Measurements from ENCODE around the gene ITIH4. TPM values are rescaled to one million over a fixed set of nuclear protein-coding genes. Genes with fewer than 3 reads are reported as not detected.

Gene ITIH4
- polyA plus RNA-seq (ENCODE audit: insufficient read length in 3 of 3) = 10 to 100 TPM in 2 of 3 donors, 1 to 10 TPM in 1; 5.1 to 14.7 (median 10.2) TPM
- long read RNA-seq, donor 1 = 0 reads
- long read RNA-seq, donor 2 = 0 reads
- long read RNA-seq, donor 3 = 0 reads
- long read RNA-seq, donor 4 = 0 reads
- long read RNA-seq, donor 5 = 0 reads
- long read RNA-seq, donor 6 = 0 reads
- long read RNA-seq, donor 7 = 0 reads
- long read RNA-seq, donor 8, partial matches to known transcripts = 0 of 1 reads
- long read RNA-seq, donor 8, other reads (novel, unspliced or antisense) = 0 of 1 reads
- long read RNA-seq, donor 9 = 0 reads
- long read RNA-seq, donor 10 = 0 reads
- long read RNA-seq, donor 11 = 0 reads
- long read RNA-seq, donor 12 = 0 reads
- long read RNA-seq, donor 13 = 0 reads
- long read RNA-seq, donor 14 = 0 reads
- long read RNA-seq, donor 15 = 0 reads
- long read RNA-seq, donor 16 = 0 reads

DNA sequence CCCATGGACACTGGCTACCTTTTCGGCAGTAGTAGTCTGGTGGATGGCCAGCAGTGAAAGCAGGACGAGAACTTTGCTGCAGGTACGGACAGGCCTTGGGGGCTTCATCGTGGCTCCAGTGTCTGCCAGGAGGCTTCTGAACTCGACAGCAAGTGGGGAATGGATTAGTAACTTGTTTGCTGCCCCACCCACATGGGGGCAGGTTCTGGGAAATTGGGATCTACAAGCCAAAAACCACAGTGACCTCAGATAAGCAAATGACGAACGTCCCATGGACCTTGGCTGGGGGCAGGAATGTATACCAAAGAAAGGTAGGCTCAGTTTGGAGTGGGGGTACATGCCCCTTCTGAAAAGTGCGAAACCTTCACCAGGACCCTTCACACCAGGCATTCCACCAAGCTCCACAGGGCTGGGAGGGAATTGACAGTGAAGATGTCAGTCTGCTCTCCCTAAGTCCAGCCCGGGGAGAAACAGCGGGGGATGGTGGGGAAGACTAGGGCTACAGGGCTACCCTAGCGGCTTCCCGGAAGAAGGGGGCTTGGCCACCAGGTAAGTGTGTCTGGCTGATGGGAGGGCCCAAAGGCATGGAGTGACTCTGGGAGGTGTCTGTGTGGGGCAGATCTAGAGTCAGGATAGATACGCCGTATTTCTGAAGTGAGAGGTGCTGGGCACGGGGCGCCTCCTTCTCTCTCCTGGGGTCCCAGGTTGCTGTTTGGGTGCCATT is at the start of gene ITIH4:
TSS of gene ITIH4 (minus strand) at position 138 of the 724 bp plus-strand sequence. CDS start at position 108, 30 bp downstream.
- DNase-seq (ENCODE audit: extremely low read depth in 1 of 11, low read depth in 9 of 11, low spot score in 4 of 11) = no peak

GRCh38 chr3:52880047-52880446 is 49.6 kb upstream of the ITIH4 start:
- no peak for DNase-seq (ENCODE audit: extremely low read depth in 1 of 11, low read depth in 9 of 11, low spot score in 4 of 11)

GRCh38 chr3:52879581-52879980 is 49.1 kb upstream of the ITIH4 start:
- no peak for DNase-seq (ENCODE audit: extremely low read depth in 1 of 11, low read depth in 9 of 11, low spot score in 4 of 11)

DNA sequence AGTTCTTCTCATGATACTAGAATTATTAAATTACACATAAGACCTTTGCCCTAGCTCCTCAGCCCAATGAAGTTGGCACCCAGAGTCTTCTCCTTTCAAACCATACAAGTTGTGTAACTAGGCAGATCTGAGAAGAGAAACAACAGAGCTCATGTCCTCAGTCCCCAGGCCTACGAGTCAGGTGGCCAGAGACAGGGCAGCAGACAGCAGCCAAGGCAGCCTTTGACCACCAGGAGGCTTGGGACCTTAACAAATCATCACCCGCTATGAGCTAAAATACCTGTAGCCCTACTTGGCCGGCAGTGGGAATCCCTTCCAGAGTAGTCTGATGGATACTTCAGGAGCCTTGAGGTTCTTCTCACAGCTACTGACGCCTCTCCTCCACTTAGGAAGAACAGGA is 48.6 kb upstream of the ITIH4 start:
- no peak for DNase-seq (ENCODE audit: extremely low read depth in 1 of 11, low read depth in 9 of 11, low spot score in 4 of 11)

DNA sequence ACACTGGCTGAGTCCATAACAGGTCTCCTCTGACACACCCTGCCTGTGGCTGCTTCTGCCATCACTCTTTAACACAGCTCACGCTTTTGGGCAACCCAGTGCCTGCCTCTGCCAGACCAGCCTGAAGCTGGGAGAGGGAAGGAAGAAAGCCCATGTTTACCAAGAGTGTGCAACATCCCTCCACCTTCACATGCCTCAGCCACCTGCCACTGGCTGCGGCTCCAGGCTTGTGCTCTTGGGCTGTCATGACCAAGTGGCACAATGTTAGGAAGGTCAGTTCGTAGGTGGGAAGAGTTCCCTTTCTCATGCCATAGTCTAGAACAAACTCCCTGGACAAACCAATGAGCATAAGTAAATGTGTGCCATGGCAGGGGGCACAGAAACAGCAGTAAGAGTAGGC is 46.6 kb upstream of the ITIH4 start:
- no peak for DNase-seq (ENCODE audit: extremely low read depth in 1 of 11, low read depth in 9 of 11, low spot score in 4 of 11)

GRCh38 chr3:52874864-52875587 is 44.6 kb upstream of the ITIH4 start:
- no peak for DNase-seq (ENCODE audit: extremely low read depth in 1 of 11, low read depth in 9 of 11, low spot score in 4 of 11)

DNA sequence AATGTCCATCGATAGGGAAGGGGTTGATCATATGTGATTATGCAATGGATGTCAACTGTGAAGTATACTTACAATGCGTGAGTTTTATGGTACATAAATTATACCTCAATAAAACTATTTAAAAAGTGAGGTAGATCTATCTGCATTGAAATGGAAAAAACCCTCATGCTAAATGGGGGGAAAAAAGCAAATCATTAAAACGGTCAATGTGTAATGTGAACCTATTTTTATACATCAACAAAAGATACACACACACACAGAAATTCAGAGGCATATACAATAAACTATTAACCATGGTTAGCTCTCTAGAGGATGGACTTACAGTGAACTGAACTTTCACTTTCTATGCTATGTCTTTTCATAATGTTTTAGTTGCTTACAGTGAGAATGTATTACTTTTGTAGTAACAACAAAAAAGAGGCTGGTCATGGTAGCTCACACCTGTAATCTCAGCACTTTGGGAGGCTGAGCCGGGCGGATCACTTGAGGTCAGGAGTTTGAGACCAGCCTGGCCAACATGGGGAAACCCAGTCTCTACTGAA is 43.8 kb upstream of the ITIH4 start:
- DNase-seq (ENCODE audit: extremely low read depth in 1 of 11, low read depth in 9 of 11, low spot score in 4 of 11) = no peak

- DNase-seq (ENCODE audit: extremely low read depth in 1 of 11, low read depth in 9 of 11, low spot score in 4 of 11) = no peak
These were observed 43.1 kb upstream of the ITIH4 start for GRCh38 chr3:52873433-52874159.

DNA sequence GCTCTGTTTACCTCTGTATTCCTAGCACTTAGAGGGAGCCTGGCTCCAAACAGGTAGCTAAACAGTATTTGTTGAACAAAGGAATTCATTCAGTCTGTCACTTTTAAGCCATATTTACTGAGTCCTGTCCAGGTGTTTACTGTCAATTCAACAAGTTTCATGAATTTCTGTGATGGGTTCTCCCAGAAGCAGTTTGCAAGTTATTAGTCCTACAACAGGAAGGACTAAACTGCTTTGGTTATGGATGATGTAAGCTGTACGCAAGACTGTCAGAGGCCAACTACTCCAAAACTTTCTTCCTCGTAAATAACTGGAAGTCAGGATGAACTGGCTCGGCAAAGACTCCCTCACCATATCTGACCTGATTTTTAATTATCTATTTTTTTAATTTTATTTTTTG is 41.8 kb upstream of the ITIH4 start:
- DNase-seq (ENCODE audit: extremely low read depth in 1 of 11, low read depth in 9 of 11, low spot score in 4 of 11) = no peak

DNA sequence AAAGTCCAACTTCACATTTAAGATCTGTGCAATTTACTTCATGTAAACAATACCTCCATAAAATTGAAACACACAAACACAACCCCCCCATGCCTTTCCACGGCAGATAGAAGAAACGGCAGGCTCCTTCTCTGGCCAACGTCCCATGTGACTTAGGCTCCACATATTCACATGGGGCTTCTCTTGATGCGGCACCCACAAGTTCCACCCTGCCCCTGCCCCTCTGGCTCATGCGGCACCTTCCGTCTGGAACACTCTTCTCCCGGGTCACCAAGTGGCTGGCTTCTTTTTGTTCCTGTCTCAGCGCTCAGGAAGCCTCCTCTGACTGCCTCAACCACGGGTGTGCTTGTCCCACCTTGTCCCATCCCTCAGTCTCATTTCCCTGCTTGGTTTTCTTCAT is 41.3 kb upstream of the ITIH4 start:
- no peak for DNase-seq (ENCODE audit: extremely low read depth in 1 of 11, low read depth in 9 of 11, low spot score in 4 of 11)

- DNase-seq (ENCODE audit: extremely low read depth in 1 of 11, low read depth in 9 of 11, low spot score in 4 of 11) = no peak
These were observed 40.0 kb upstream of the ITIH4 start for GRCh38 chr3:52870471-52870870.

DNA sequence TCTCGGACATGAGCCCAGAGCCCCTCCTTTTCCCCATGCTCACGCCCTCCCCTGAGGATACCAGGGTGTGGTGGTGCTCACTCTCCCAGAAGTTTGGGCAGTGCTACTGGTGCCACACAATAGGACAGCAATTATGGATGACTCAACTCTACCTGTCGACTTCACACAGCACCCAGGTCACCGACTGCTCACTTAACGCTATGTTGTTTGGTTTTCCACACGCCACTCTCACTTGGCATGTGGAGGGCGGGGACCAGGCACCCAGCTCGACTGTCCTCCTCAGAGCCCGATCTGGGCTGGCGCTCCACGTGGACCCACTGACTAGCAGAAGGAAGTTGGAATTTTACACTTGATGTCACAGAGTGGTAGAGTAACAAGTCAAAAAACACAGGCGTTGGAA is 36.0 kb upstream of the ITIH4 start:
- DNase-seq (ENCODE audit: extremely low read depth in 1 of 11, low read depth in 9 of 11, low spot score in 4 of 11) = no peak

GRCh38 chr3:52865994-52866393 is 35.5 kb upstream of the ITIH4 start:
- no peak for DNase-seq (ENCODE audit: extremely low read depth in 1 of 11, low read depth in 9 of 11, low spot score in 4 of 11)

DNA sequence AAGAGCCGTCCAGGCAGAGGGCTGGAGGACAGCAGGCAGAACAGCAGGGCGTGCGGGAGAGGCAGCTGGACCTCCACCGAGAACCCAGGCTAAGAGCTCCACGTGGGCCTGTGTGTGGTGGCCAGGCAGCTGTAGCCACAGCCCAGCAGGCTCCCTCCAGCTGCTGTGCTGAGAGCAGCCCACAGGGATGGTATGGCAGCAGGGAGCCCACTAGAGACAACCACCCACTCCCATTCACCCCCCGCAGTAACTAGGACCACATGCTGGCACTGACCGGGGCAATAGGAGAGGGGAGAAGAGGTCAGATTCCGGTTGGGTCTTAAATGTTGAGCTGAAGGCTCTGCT is 29.9 kb upstream of the ITIH4 start:
- no peak for DNase-seq (ENCODE audit: extremely low read depth in 1 of 11, low read depth in 9 of 11, low spot score in 4 of 11)

GRCh38 chr3:52859686-52860423 is 29.4 kb upstream of the ITIH4 start:
- DNase-seq (ENCODE audit: extremely low read depth in 1 of 11, low read depth in 9 of 11, low spot score in 4 of 11) = no peak

GRCh38 chr3:52857864-52858263 is 27.4 kb upstream of the ITIH4 start:
- no peak for DNase-seq (ENCODE audit: extremely low read depth in 1 of 11, low read depth in 9 of 11, low spot score in 4 of 11)

DNA sequence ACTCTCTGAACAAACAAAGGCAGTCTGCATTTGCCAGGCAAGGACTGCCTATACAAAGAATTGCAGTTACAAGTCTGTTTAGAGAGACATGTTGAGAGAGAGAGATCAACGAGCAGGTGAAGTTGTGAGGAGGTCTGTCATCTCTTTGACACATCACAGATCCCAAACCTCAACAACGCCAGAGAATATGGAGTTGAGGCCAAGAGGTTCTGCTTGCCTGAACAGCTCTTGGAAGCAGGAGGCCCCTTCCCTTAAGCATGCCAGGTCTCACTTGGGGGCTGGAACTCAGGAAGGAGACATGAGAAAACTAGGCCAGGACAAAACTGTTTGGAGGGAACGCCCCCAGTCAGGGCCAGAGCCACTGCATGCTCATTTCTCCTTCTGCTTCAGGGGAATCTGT is 26.7 kb upstream of the ITIH4 start:
- DNase-seq (ENCODE audit: extremely low read depth in 1 of 11, low read depth in 9 of 11, low spot score in 4 of 11) = no peak

DNA sequence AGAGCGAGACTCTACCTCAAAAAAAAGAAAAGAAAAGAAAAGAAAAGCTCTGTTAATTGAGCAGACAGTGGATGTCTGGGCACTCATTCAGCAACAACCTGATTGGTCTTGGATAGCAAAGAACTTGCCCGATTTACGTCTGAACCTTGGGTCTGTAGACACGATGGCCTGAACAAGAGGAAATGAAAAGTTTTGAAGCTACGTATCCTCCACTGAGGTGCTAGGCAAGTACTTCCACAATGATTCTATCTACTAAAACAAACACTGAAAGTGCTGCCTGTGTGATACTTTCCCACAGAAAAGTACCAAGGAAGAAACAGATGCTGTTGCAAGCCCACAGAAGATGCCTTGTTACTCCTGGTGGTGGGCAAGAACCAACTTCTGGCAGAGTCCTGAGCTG is 26.2 kb upstream of the ITIH4 start:
- no peak for DNase-seq (ENCODE audit: extremely low read depth in 1 of 11, low read depth in 9 of 11, low spot score in 4 of 11)
